Mesendoderm (in vitro differentiated cells): Measurements from ENCODE around the gene RNF213.

Experiments
- DNase-seq: peaks from one replicate; pipeline ENCODE4 v3.0.0; 2013
- H2AK5ac ChIP-seq: 2 replicates; pipeline ENCODE4 v1.6.1; 2013; ENCODE audit warnings: low read length, inconsistent platforms
- H2BK120ac ChIP-seq: 2 replicates; pipeline ENCODE4 v1.6.1; 2013; ENCODE audit warnings: low read depth, mild to moderate bottlenecking, low read length, moderate library complexity, mixed read lengths
- H2BK15ac ChIP-seq: replicated peaks from 2 replicates; pipeline ENCODE4 v1.6.1; 2013; ENCODE audit warnings: low read depth, mild to moderate bottlenecking, moderate library complexity
- H2BK5ac ChIP-seq: 2 replicates; pipeline ENCODE4 v1.6.1; 2013; ENCODE audit warnings: low read length, inconsistent platforms
- H3K18ac ChIP-seq: 2 replicates; pipeline ENCODE4 v1.6.1; 2013; ENCODE audit warnings: mild to moderate bottlenecking, low read length, mixed read lengths
- H3K23ac ChIP-seq: one replicate; pipeline ENCODE4 v1.6.1; 2013; ENCODE audit warnings: low read length
- H3K27ac ChIP-seq: 2 replicates; pipeline ENCODE4 v1.5.1; 2013; ENCODE audit warnings: low read depth, mild to moderate bottlenecking, inconsistent platforms, low read length, moderate library complexity
- H3K27me3 ChIP-seq: 2 replicates; pipeline ENCODE4 v1.6.1; 2013; ENCODE audit warnings: low read length, control low read depth, mild to moderate bottlenecking, inconsistent platforms; ENCODE audit not compliant: insufficient read depth, poor library complexity
- H3K36me3 ChIP-seq: 2 replicates; pipeline ENCODE4 v1.6.1; 2013; ENCODE audit warnings: low read length, inconsistent platforms; ENCODE audit not compliant: control insufficient read depth, insufficient read depth
- H3K4ac ChIP-seq: one replicate; pipeline ENCODE4 v1.6.1; 2013; ENCODE audit warnings: low read depth, mild to moderate bottlenecking, low read length, moderate library complexity
- H3K4me1 ChIP-seq: 2 replicates; pipeline ENCODE4 v1.6.1; 2013; ENCODE audit warnings: low read depth, low read length, inconsistent platforms; ENCODE audit not compliant: control insufficient read depth
- H3K4me2 ChIP-seq: 2 replicates; pipeline ENCODE4 v1.6.1; 2013; ENCODE audit warnings: low read length
- H3K4me3 ChIP-seq: 2 replicates; pipeline ENCODE4 v1.5.1; 2013; ENCODE audit warnings: mild to moderate bottlenecking, low read length
- H3K56ac ChIP-seq: one replicate; pipeline ENCODE4 v1.6.1; 2013; ENCODE audit warnings: low read length
- H3K79me1 ChIP-seq: 2 replicates; pipeline ENCODE4 v1.6.1; 2013; ENCODE audit warnings: low read length, inconsistent platforms
- H3K79me2 ChIP-seq: 2 replicates; pipeline ENCODE4 v1.6.1; 2013; ENCODE audit warnings: mild to moderate bottlenecking, low read length; ENCODE audit not compliant: control insufficient read depth, insufficient read depth
- H3K9ac ChIP-seq: 2 replicates; pipeline ENCODE4 v1.6.1; 2013; ENCODE audit warnings: low read length, inconsistent platforms
- H4K5ac ChIP-seq: one replicate; pipeline ENCODE4 v1.6.1; 2013; ENCODE audit warnings: low read length
- H4K8ac ChIP-seq: one replicate; pipeline ENCODE4 v1.6.1; 2013; ENCODE audit warnings: low read depth, mild to moderate bottlenecking, control low read depth, low read length, moderate library complexity
- WGBS: extraction: QIAGEN DNeasy Blood & Tissue Kit; methylation state at CpG from one replicate; pipeline ENCODE4 v1.1.7; 2013; ENCODE audit warnings: low lambda C conversion rate, missing lambda C conversion rate; ENCODE audit not compliant: insufficient coverage; ENCODE audit errors: extremely low coverage; 5-methylcytosine and 5-hydroxymethylcytosine counted together

Gene RNF213

DNA sequence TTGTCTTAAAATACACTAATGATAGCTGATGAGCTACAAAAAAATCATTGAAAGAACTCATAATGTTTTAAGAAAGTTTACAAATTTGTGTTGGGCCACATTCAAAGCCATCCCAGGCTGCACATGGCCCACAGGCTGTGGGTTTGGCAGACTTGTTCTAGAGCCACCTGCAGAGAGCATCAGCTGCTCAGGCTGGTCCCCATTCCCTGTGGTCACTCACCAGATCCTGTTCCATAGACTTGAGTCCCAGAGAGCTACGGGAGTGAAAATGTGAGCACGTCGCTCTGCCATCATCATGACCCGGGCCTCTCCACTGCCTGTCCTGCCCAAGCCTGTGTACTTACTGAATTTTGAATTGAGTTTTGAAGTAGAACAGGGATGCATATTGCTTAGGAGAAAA lies 33.5 kb upstream of the RNF213 start:
- no peak overlapping the region for H3K4ac ChIP-seq
- no peak overlapping the region for H3K27ac ChIP-seq

DNA sequence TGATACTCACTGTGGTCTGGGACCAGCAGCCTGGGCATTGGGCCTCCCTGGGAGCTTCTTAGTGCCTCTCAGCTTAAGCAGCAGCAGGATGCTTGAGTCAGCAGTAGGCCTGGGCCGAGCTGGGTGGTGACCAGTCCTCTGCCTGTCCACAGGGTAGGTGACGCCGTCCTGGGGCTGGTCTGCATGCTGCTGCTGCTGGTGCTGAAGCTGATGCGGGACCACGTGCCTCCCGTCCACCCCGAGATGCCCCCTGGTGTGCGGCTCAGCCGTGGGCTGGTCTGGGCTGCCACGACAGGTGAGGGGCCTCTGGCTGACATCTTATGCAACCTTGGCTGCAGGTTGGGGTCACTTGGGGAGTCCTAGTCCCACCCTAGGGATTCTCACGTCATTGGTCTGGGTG lies 33.0 kb upstream of the RNF213 start:
- WGBS, result no CpG with 5 or more reads among the region's 11 CpGs
- no peaks in the 10 kb centered on the region for H3K36me3 ChIP-seq

More for the DNA sequence above, 33.5 kb upstream of the RNF213 start:
- Histone ChIP-seq H3K9ac (no peak overlapping the region), H3K56ac (no peak overlapping the region), H3K4me1 (peaks cover 3% of the 10 kb centered on the region), H3K36me3 (no peaks in the 10 kb centered on the region), H2BK5ac (no peak overlapping the region), H4K8ac (no peak overlapping the region), H2AK5ac (no peak overlapping the region), H2BK120ac (no peak overlapping the region), H2BK15ac (no peak overlapping the region), H3K4me3 (no peak overlapping the region), H3K23ac (no peak overlapping the region), H3K27me3 (no peaks in the 10 kb centered on the region), H4K5ac (no peak overlapping the region), H3K4me2 (no peak overlapping the region), H3K79me1 (no peaks in the 10 kb centered on the region), H3K79me2 (no peaks in the 10 kb centered on the region), H3K18ac (no peak overlapping the region)
- no CpG with 5 or more reads among the region's 4 CpGs for WGBS
- no peak for DNase-seq

DNA sequence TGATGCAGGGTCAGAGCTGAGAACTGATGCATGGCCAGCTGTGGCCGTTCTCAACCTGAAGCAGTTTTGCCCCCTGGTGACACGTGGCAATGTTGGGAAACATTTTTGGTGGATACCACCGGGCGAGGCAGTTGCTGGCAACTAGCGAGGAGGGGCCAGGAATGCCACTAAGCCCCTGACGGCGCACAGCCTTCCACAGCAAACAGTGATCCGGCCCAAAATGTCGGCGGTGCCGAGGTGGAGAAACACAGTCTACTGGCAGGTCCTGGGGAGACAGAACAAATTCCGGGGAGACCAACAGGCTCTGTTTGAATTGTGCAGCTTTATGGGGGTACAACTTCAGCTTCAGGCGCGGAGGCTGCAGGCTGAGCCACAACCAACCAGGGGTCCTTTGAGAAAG lies 32.2 kb upstream of the RNF213 start:
- H3K79me2 ChIP-seq, result no peaks in the 10 kb centered on the region
- no peak overlapping the region for H4K5ac ChIP-seq
- H3K4me1 ChIP-seq, result peaks cover 3% of the 10 kb centered on the region
- WGBS, result no CpG with 5 or more reads among the region's 14 CpGs
- no peak overlapping the region for H3K4me2 ChIP-seq
- H3K79me1 ChIP-seq, result no peaks in the 10 kb centered on the region
- H3K4me3 ChIP-seq, result no peak overlapping the region
- no peak overlapping the region for H3K9ac ChIP-seq
- no peak overlapping the region for H3K56ac ChIP-seq
- H2BK15ac ChIP-seq, result no peak overlapping the region
- H2BK5ac ChIP-seq, result no peak overlapping the region
- no peak overlapping the region for H3K4ac ChIP-seq
- no peak overlapping the region for H3K27ac ChIP-seq
- H3K27me3 ChIP-seq, result no peaks in the 10 kb centered on the region
- no peak overlapping the region for H2AK5ac ChIP-seq
- DNase-seq, result no peak
- H3K23ac ChIP-seq, result no peak overlapping the region
- H3K36me3 ChIP-seq, result no peaks in the 10 kb centered on the region
- H3K18ac ChIP-seq, result no peak overlapping the region
- H4K8ac ChIP-seq, result no peak overlapping the region
- H2BK120ac ChIP-seq, result no peak overlapping the region

More for the DNA sequence above, 33.0 kb upstream of the RNF213 start:
- H3K18ac ChIP-seq, result no peak overlapping the region
- no peak overlapping the region for H4K8ac ChIP-seq
- H3K23ac ChIP-seq, result no peak overlapping the region
- no peak overlapping the region for H3K4me3 ChIP-seq
- no peak overlapping the region for H3K27ac ChIP-seq
- no peak overlapping the region for H2BK5ac ChIP-seq
- no peak overlapping the region for H3K4me2 ChIP-seq
- H2BK120ac ChIP-seq, result no peak overlapping the region
- no peak overlapping the region for H3K56ac ChIP-seq
- peaks cover 3% of the 10 kb centered on the region for H3K4me1 ChIP-seq
- H3K9ac ChIP-seq, result no peak overlapping the region
- no peak overlapping the region for H4K5ac ChIP-seq
- no peaks in the 10 kb centered on the region for H3K79me1 ChIP-seq
- H2AK5ac ChIP-seq, result no peak overlapping the region
- H3K79me2 ChIP-seq, result no peaks in the 10 kb centered on the region
- H3K27me3 ChIP-seq, result no peaks in the 10 kb centered on the region
- no peak for DNase-seq
- no peak overlapping the region for H2BK15ac ChIP-seq
- no peak overlapping the region for H3K4ac ChIP-seq

DNA sequence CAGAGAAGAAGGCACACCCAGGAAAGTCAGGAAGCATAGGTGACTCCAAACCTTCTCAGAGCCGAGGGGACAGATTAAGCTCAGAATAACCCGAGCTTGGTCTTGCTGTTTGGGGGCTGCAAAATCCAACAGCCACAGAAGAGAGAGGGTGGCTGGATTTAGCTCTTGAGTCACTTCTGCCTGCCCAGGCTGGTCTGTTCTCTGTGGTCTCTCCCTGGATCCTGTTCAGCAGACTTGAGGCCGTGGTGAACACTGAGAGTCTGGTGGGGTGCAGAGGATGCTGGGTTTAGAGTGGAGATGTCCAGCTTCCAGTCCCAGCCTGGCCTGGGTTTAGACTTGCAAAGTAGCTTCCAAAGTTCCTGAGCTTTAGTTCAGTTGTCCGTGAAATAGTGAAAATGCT lies 31.6 kb upstream of the RNF213 start:
- Histone ChIP-seq H3K9ac (no peak overlapping the region), H3K27me3 (no peaks in the 10 kb centered on the region)

DNA sequence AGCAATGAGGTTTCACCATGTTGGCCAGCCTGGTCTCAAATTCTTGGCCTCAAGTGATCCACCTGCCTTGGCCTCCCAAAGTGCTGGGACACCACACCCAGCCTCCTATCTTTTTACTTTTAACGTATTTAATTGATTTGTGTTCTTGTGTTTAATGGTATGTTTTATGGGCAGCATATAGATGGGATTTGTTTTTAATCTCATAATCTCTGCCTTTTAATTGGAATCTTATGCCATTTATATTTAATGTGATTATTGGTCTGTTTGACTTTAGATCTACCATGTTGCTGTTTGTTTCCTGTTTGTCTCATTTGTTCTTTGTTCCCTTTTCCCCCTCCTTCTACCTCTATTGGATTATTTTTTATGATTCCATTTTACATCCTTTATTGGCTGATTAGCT lies 28.2 kb upstream of the RNF213 start:
- WGBS, result no CpG with 5 or more reads among the region's 1 CpG
- Histone ChIP-seq H2AK5ac (no peak overlapping the region), H4K5ac (no peak overlapping the region), H3K79me1 (no peaks in the 10 kb centered on the region), H3K4me3 (no peak overlapping the region), H3K4me1 (no peaks in the 10 kb centered on the region), H3K27me3 (no peaks in the 10 kb centered on the region), H2BK5ac (no peak overlapping the region), H2BK120ac (no peak overlapping the region), H3K36me3 (no peaks in the 10 kb centered on the region), H3K79me2 (no peaks in the 10 kb centered on the region), H3K56ac (no peak overlapping the region), H3K27ac (no peak overlapping the region), H2BK15ac (no peak overlapping the region), H3K9ac (no peak overlapping the region), H3K4ac (no peak overlapping the region), H4K8ac (no peak overlapping the region), H3K18ac (no peak overlapping the region), H3K4me2 (no peak overlapping the region), H3K23ac (no peak overlapping the region)
- no peak for DNase-seq

More for the DNA sequence above, 31.6 kb upstream of the RNF213 start:
- H4K8ac ChIP-seq, result no peak overlapping the region
- DNase-seq, result no peak
- no peak overlapping the region for H3K18ac ChIP-seq
- no peak overlapping the region for H2AK5ac ChIP-seq
- H2BK120ac ChIP-seq, result no peak overlapping the region
- no peaks in the 10 kb centered on the region for H3K79me1 ChIP-seq
- H3K23ac ChIP-seq, result no peak overlapping the region
- no peaks in the 10 kb centered on the region for H3K36me3 ChIP-seq
- H3K4ac ChIP-seq, result no peak overlapping the region
- no peak overlapping the region for H2BK5ac ChIP-seq
- no peak overlapping the region for H2BK15ac ChIP-seq
- H3K27ac ChIP-seq, result no peak overlapping the region
- H3K56ac ChIP-seq, result no peak overlapping the region
- no peak overlapping the region for H3K4me2 ChIP-seq
- H4K5ac ChIP-seq, result no peak overlapping the region
- H3K79me2 ChIP-seq, result no peaks in the 10 kb centered on the region
- no peak overlapping the region for H3K4me3 ChIP-seq
- WGBS, result no CpG with 5 or more reads among the region's 4 CpGs
- peaks cover 3% of the 10 kb centered on the region for H3K4me1 ChIP-seq

DNA sequence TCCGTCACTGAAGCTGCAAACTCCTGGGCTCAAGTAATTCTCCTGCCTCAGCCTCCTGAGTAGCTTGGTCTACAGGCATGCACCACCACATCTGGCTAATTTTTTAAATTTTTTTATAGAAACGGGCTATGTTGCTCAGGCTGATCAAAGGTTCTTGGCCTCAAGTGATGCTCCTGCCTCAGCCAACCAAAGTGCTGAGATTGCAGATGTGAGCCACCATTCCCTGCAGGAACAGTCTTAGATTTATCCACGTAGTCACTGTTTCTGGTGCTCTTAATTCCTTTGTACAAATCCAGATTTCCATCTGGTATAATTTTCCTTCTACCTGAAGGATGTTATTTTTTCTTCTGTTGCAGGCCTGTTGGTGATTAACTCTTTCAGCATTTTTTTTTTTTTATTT lies 27.4 kb upstream of the RNF213 start:
- no peak overlapping the region for H2BK5ac ChIP-seq
- H2BK15ac ChIP-seq, result no peak overlapping the region
- no peak overlapping the region for H3K4me2 ChIP-seq
- H3K36me3 ChIP-seq, result peaks cover 2% of the 10 kb centered on the region
- no peak overlapping the region for H4K8ac ChIP-seq
- H3K4me1 ChIP-seq, result no peaks in the 10 kb centered on the region
- H3K9ac ChIP-seq, result no peak overlapping the region
- no peak overlapping the region for H4K5ac ChIP-seq
- H3K18ac ChIP-seq, result no peak overlapping the region
- H3K23ac ChIP-seq, result no peak overlapping the region
- no peaks in the 10 kb centered on the region for H3K79me1 ChIP-seq
- no peak overlapping the region for H3K4ac ChIP-seq
- H3K56ac ChIP-seq, result no peak overlapping the region
- no peak for DNase-seq
- no peak overlapping the region for H3K27ac ChIP-seq
- no peaks in the 10 kb centered on the region for H3K79me2 ChIP-seq
- H3K4me3 ChIP-seq, result no peak overlapping the region
- no CpG with 5 or more reads among the region's 3 CpGs for WGBS
- H2AK5ac ChIP-seq, result no peak overlapping the region
- H2BK120ac ChIP-seq, result no peak overlapping the region
- no peaks in the 10 kb centered on the region for H3K27me3 ChIP-seq
